ENCODE data around the gene UBE4B.

GRCh38 chr1:10075732-10076131 is 43.0 kb downstream of the UBE4B start:
- TF ChIP-seq JUND (IDR thresholded peaks at IDR 0.05) (no peak), EZH2phosphoT487 (IDR thresholded peaks at IDR 0.05; ENCODE audit: borderline replicate concordance) (no peak), POLR2A (IDR thresholded peaks at IDR 0.05; ENCODE audit: borderline replicate concordance, extremely low read depth, insufficient read depth, insufficient read length) (no peak), RAD21 (IDR thresholded peaks at IDR 0.05; ENCODE audit: low read depth) (no peak), ZNF274 (IDR thresholded peaks at IDR 0.05; ENCODE audit: low read depth, low read length) (no peak), EZH2 (IDR thresholded peaks at IDR 0.05) (no peak), FOSL1 (IDR thresholded peaks at IDR 0.05; ENCODE audit: low read depth) (no peak)
- TF ChIP-seq, protein P1, sequence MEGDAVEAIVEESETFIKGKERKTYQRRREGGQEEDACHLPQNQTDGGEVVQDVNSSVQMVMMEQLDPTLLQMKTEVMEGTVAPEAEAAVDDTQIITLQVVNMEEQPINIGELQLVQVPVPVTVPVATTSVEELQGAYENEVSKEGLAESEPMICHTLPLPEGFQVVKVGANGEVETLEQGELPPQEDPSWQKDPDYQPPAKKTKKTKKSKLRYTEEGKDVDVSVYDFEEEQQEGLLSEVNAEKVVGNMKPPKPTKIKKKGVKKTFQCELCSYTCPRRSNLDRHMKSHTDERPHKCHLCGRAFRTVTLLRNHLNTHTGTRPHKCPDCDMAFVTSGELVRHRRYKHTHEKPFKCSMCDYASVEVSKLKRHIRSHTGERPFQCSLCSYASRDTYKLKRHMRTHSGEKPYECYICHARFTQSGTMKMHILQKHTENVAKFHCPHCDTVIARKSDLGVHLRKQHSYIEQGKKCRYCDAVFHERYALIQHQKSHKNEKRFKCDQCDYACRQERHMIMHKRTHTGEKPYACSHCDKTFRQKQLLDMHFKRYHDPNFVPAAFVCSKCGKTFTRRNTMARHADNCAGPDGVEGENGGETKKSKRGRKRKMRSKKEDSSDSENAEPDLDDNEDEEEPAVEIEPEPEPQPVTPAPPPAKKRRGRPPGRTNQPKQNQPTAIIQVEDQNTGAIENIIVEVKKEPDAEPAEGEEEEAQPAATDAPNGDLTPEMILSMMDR (IDR thresholded peaks at IDR 0.05 in 2 of 3, conservative IDR thresholded peaks at IDR 0.05 in 1 of 3; ENCODE audit: borderline replicate concordance in 1 of 3, insufficient read depth in 1 of 3, low read depth in 2 of 3, low read length in 2 of 3), result no peak
